ELR (cell line): ENCODE measurements around the gene RRM1.

ENCODE experiments used
- DNase-seq: peaks from one replicate; pipeline ENCODE4 v3.0.0-alpha.2; 2015; ENCODE audit warnings: low read depth

Gene RRM1

GRCh38 chr11:4187055-4187988, 92.7 kb downstream of the RRM1 start:
- peak; percentile 78 for DNase-seq
